ENCODE results near the gene ZDHHC11. TPM values are rescaled to one million over a fixed set of nuclear protein-coding genes. Genes with fewer than 3 reads are reported as not detected.
"Not testable (repeated sequence)": the region's sequence is repeated elsewhere in the genome, so short reads cannot be mapped to it uniquely, and the experiment has no call there.

The ZDHHC11 gene
- total and polyA plus RNA-seq, 5 experiments from 2014 or later = 9.8 to 16.4 TPM; not detected in 3

DNA sequence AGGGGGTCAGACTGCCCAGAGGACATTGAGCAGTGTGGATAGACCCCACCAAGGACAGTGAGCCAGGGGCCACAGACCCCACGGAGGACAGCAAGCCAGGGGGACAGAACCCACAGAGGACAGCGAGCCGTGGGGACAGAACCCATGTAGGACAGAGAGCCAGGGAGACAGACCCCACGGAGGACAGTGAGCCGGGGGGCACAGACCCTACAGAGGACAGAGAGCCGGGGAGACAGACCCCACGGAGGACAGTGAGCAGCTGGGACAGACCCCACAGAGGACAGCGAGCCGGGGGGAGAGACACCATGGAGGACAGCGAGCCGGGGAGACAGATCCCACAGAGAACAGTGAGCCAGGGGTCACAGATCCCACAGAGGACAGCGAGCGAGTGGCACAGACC, 3.4 kb upstream of the ZDHHC11 start:
- Mint-ChIP-seq H3K36me3 (no peaks in the 10 kb centered on the region), H3K4me1 (peaks cover 0 to 6% (median 2%) of the 10 kb centered on the region in 4 donors), H3K4me3 (no peak overlapping the region), H3K9me3 (no peaks in the 10 kb centered on the region), H3K27ac (peak overlapping the region in 1 of 10 donors; percentile 27), H3K27me3 (peaks cover 2 to 21% (median 12%) of the 10 kb centered on the region in 5 donors)
- ATAC-seq (no peak), DNase-seq (peak in 1 of 10 donors; percentile 46)
- POLR2A ChIA-PET = no interaction called here

DNA sequence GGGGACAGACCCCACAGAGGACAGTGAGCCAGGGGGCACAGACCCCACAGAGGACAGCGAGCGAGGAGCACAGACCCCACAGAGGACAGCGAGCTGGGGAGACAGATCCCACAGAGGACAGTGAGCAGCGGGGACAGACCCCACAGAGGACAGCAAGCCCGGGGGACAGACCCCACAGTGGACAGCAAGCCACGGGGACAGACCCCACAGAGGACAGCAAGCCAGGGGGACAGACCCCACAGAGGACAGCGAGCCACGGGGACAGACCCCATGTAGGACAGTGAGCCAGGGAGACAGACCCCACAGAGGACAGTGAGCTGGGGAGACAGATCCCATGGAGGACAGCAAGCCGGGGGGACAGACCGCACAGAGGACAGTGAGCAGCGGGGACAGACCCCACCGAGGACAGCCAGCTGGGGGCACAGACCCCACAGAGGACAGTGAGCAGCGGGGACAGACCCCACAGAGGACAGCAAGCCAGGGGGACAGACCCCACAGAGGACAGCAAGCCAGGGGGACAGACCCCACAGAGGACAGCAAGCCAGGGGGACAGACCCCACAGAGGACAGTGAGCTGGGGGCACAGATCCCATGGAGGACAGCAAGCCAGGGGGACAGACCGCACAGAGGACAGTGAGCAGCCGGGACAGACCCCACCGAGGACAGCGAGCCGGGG, 2.8 kb upstream of the ZDHHC11 start:
- H3K9me3 Mint-ChIP-seq, H3K36me3 Mint-ChIP-seq, H3K4me1 Mint-ChIP-seq, H3K4me3 Mint-ChIP-seq, ATAC-seq, POLR2A ChIA-PET: not testable (repeated sequence)
- peaks cover 2 to 26% (median 12%) of the 10 kb centered on the region in 5 donors for H3K27me3 Mint-ChIP-seq
- H3K27ac Mint-ChIP-seq = peak overlapping the region in 2 of 10 donors; percentile 15 to 64
- DNase-seq = peak in 1 of 10 donors; percentile 21

DNA sequence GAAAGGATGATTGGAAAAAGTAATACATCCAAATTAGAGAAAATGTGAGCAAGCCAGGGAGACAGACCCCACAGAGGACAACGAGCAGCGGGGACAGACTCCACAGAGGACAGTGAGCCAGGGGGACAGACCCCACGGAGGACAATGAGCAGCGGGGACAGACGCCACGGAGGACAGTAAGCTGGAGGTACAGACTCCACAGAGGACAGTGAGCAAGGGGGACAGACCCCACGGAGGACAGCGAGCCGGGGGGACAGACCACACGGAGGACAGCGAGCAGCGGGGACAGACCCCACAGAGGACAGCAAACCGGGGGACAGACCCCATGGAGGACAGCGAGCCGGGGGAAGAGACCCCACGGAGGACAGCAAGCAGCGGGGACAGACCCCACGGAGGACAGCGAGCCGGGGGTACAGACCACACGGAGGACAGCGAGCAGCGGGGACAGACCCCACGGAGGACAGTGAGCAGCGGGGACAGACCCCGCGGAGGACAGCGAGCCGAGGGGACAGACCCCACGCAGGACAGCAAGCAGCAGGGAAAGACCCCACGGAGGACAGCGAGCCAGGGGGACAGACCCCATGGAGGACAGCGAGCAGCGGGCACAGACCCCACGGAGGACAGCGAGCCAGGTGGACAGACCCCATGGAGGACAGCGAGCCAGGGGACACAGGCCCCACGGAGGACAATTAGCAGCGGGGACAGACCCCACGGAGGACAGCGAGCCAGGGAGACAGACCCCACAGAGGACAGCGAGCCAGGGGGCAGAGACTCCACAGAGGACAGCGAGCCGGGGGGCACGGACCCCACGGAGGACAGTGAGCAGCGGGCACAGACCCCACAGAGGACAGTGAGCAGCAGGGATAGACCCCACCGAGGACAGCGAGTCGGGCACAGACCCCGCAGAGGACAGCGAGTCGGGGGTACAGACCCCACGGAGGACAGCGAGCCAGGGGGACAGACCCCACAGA, 1.9 kb upstream of the ZDHHC11 start:
- Mint-ChIP-seq H3K4me1 (peaks cover 0 to 6% (median 1%) of the 10 kb centered on the region in 4 donors), H3K27ac (peak overlapping the region in 1 of 10 donors; percentile 64), H3K27me3 (peaks cover 2 to 27% (median 12%) of the 10 kb centered on the region in 5 donors), H3K36me3 (no peaks in the 10 kb centered on the region), H3K9me3 (no peaks in the 10 kb centered on the region), H3K4me3 (no peak overlapping the region)
- POLR2A ChIA-PET = no interaction called here
- DNase-seq (peak in 1 of 10 donors; percentile 56), ATAC-seq (no peak)

- ATAC-seq (no peak), DNase-seq (peak in 1 of 10 donors; percentile 15)
- POLR2A ChIA-PET = no interaction called here
- Mint-ChIP-seq H3K36me3 (no peaks in the 10 kb centered on the region), H3K9me3 (no peaks in the 10 kb centered on the region), H3K4me3 (no peak overlapping the region), H3K27me3 (peaks cover 2 to 27% (median 12%) of the 10 kb centered on the region in 5 donors), H3K4me1 (peaks cover 0 to 6% (median 1%) of the 10 kb centered on the region in 4 donors), H3K27ac (peak overlapping the region in 1 of 10 donors; percentile 60)
Measured at GRCh38 chr5:852018-852417, 1.2 kb upstream of the ZDHHC11 start.

- no peak for DNase-seq
- POLR2A ChIA-PET = no interaction called here
- Mint-ChIP-seq H3K27me3 (peaks cover 2 to 32% (median 12%) of the 10 kb centered on the region in 5 donors), H3K9me3 (no peaks in the 10 kb centered on the region), H3K36me3 (no peaks in the 10 kb centered on the region), H3K4me1 (peaks cover 0 to 7% (median 1%) of the 10 kb centered on the region in 4 donors), H3K4me3 (no peak overlapping the region), H3K27ac (no peak overlapping the region)
- ATAC-seq = no peak
Measured at GRCh38 chr5:851553-851952, 767 bp upstream of the ZDHHC11 start.

DNA sequence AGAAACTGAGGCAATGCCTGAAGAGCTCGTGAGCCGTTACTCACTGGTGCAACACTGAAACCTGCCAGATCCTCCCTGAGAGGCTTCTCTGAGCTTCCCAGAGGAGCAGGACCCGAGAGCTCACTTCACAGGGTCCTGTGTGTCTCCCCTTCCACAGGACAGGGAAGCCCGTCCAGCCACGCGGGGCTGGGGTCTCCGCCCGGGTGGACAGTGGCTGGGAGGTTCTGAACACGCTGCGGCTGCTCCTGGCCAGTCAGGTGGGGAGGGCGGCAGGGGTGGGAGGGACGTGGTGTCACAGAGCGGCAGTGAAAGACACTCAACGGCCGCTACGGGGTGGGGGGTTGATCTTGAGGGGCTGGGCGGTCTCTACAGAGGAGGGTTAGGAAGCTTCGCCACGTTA, 290 bp upstream of the ZDHHC11 start:
- no peaks in the 10 kb centered on the region for H3K9me3 Mint-ChIP-seq
- no peak for ATAC-seq
- POLR2A ChIA-PET = no interaction called here
- DNase-seq = no peak
- peaks cover 0 to 7% (median 1%) of the 10 kb centered on the region in 4 donors for H3K4me1 Mint-ChIP-seq
- H3K36me3 Mint-ChIP-seq = no peaks in the 10 kb centered on the region
- no peak overlapping the region for H3K27ac Mint-ChIP-seq
- peaks cover 2 to 35% (median 12%) of the 10 kb centered on the region in 5 donors for H3K27me3 Mint-ChIP-seq
- H3K4me3 Mint-ChIP-seq = no peak overlapping the region

- Mint-ChIP-seq H3K4me3 (no peak overlapping the region), H3K27ac (no peak overlapping the region), H3K27me3 (peaks cover 2 to 35% (median 12%) of the 10 kb centered on the region in 5 donors), H3K36me3 (no peaks in the 10 kb centered on the region), H3K9me3 (no peaks in the 10 kb centered on the region), H3K4me1 (peaks cover 0 to 7% (median 1%) of the 10 kb centered on the region in 4 donors)
- POLR2A ChIA-PET = no interaction called here
- ATAC-seq (no peak), DNase-seq (peak in 1 of 10 donors; percentile 48)
Measured at GRCh38 chr5:849651-850301, 1.0 kb downstream of the ZDHHC11 start.

DNA sequence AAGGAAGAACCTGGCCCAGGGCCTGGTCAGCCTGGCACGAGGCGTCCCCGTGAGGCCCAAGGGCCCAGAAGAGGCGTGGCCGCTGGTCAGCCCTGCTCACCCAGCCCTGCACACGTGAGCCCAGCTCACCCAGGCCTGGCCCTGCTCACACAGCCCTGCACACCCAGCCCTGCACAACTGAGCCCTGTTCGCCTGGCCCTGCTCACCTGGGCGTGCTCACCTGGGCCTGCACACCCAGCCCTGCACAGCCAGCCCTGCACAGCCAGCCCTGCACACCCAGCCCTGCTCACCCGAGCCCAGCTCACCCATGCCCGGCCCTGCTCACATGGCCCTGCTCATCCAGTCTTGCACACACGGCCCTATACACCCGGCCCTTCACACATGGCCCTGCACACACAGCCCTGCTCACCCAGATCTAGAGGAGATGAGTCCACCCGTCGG, 2.1 kb downstream of the ZDHHC11 start:
- ATAC-seq (no peak), DNase-seq (peak in 1 of 10 donors; percentile 53)
- H3K27me3 Mint-ChIP-seq = peaks cover 2 to 35% (median 12%) of the 10 kb centered on the region in 5 donors
- H3K27ac Mint-ChIP-seq = no peak overlapping the region
- H3K4me3 Mint-ChIP-seq = no peak overlapping the region
- POLR2A ChIA-PET = no interaction called here
- peaks cover 0 to 7% (median 0%) of the 10 kb centered on the region in 4 donors for H3K4me1 Mint-ChIP-seq
- H3K9me3 Mint-ChIP-seq = no peaks in the 10 kb centered on the region
- no peaks in the 10 kb centered on the region for H3K36me3 Mint-ChIP-seq

DNA sequence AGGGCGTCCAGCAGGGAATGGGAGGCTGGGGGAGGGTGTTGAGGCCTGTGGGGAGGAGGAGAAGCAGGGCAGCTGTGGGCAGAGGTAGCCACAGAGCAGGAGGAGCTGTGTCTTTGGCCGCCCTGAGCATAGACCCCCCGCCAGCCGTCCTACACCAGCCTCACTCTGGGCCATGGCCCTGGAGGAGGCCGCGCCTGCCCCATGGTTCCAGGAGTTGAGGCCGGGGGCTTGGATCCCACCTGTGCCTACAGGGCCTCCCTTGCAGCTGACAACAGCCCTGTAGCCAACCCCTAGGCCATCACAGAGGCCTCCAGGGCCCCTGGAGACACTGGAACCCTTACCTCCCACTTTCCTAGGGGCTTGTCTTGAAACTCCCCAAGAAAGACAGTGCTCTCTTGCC, 3.0 kb downstream of the ZDHHC11 start:
- ATAC-seq, POLR2A ChIA-PET, H3K4me3 Mint-ChIP-seq, H3K4me1 Mint-ChIP-seq, H3K36me3 Mint-ChIP-seq, H3K9me3 Mint-ChIP-seq, H3K27ac Mint-ChIP-seq, DNase-seq: not testable (repeated sequence)
- H3K27me3 Mint-ChIP-seq = peaks cover 2 to 37% (median 12%) of the 10 kb centered on the region in 5 donors

GRCh38 chr5:847212-847611, 3.6 kb downstream of the ZDHHC11 start:
- ATAC-seq, POLR2A ChIA-PET, H3K9me3 Mint-ChIP-seq, H3K27ac Mint-ChIP-seq, H3K4me1 Mint-ChIP-seq, DNase-seq, H3K4me3 Mint-ChIP-seq, H3K36me3 Mint-ChIP-seq: not testable (repeated sequence)
- H3K27me3 Mint-ChIP-seq = peaks cover 2 to 34% (median 8%) of the 10 kb centered on the region in 5 donors

GRCh38 chr5:846602-847091, 4.1 kb downstream of the ZDHHC11 start:
- H3K4me1 Mint-ChIP-seq, DNase-seq, POLR2A ChIA-PET, H3K9me3 Mint-ChIP-seq, ATAC-seq, H3K36me3 Mint-ChIP-seq, H3K4me3 Mint-ChIP-seq, H3K27ac Mint-ChIP-seq: not testable (repeated sequence)
- H3K27me3 Mint-ChIP-seq = peaks cover 2 to 28% (median 3%) of the 10 kb centered on the region in 5 donors
